HEK293 (cell line): ENCODE measurements around the gene SERTAD3.

Experiments used
- CTCF ChIA-PET: fragments of 350-600 bp; formaldehyde crosslinking; extraction: SDS; loops from one replicate; lab custom pipeline; 2021; ENCODE audit warnings: antibody characterized with exemption; lab: Yijun Ruan, JAX
- POLR2A ChIA-PET: fragments of 300-600 bp; formaldehyde crosslinking; extraction: SDS; loops from one replicate; lab custom pipeline; 2020; ENCODE audit warnings: antibody characterized with exemption, inconsistent platforms; lab: Yijun Ruan, JAX
- H3K27ac ChIP-seq: fragments of 200-500 bp; sonication (Bioruptor generic); 2 replicates; pipeline ENCODE4 v1.5.1; 2014; ENCODE audit warnings: low read depth, low read length, control low read depth, inconsistent platforms; ENCODE audit errors: extremely low read depth
- H3K36me3 ChIP-seq, 2 experiments: fragments of 200-500 bp in 1 of 2; sonication (Bioruptor generic) in 1 of 2; 1 replicate in 1 of 2; 2 replicates in 1 of 2; pipeline ENCODE4 v1.5.1; 2014 to 2017; ENCODE audit warnings: inconsistent platforms in 2 of 2, low read length in 2 of 2; ENCODE audit not compliant: control insufficient read depth in 2 of 2, insufficient read depth in 1 of 2
- H3K4me1 ChIP-seq: fragments of 200-500 bp; sonication (Bioruptor generic); 2 replicates; pipeline ENCODE4 v1.5.1; 2014; ENCODE audit warnings: mild to moderate bottlenecking, low read length, inconsistent platforms; ENCODE audit not compliant: control insufficient read depth, insufficient read depth
- H3K4me3 ChIP-seq: 2 replicates; pipeline ENCODE4 v1.5.1; 2011; ENCODE audit warnings: low read depth, mild to moderate bottlenecking, control low read depth, low read length, moderate library complexity
- H3K9me3 ChIP-seq: fragments of 200-500 bp; sonication (Bioruptor generic); 2 replicates; pipeline ENCODE4 v1.5.1; 2014; ENCODE audit warnings: low read depth, low read length, inconsistent platforms; ENCODE audit not compliant: control insufficient read depth, insufficient read depth
- GLI4 ChIP-seq: fragments of 450-650 bp; formaldehyde crosslinking; IDR thresholded peaks from 2 replicates; pipeline ENCODE4 v1.5.1; 2016; ENCODE audit warnings: missing biosample characterization, missing genetic modification characterization
- SP7 ChIP-seq: fragments of 450-650 bp; formaldehyde crosslinking; IDR thresholded peaks from 2 replicates; pipeline ENCODE4 v1.5.1; 2016; ENCODE audit warnings: missing biosample characterization, missing genetic modification characterization
- ZBTB1 ChIP-seq: fragments of 450-650 bp; formaldehyde crosslinking; IDR thresholded peaks from 2 replicates; pipeline ENCODE4 v1.5.1; 2016; ENCODE audit warnings: missing biosample characterization, missing genetic modification characterization
- ZFP69B ChIP-seq: fragments of 450-650 bp; formaldehyde crosslinking; IDR thresholded peaks from 2 replicates; pipeline ENCODE4 v1.5.1; 2016; ENCODE audit warnings: missing biosample characterization, missing genetic modification characterization
- ZIC2 ChIP-seq: fragments of 450-650 bp; formaldehyde crosslinking; IDR thresholded peaks from 2 replicates; pipeline ENCODE4 v1.5.1; 2016; ENCODE audit warnings: missing biosample characterization, missing genetic modification characterization
- ZNF114 ChIP-seq: fragments of 450-650 bp; formaldehyde crosslinking; IDR thresholded peaks from 2 replicates; pipeline ENCODE4 v1.5.0; 2017; ENCODE audit warnings: missing biosample characterization, missing genetic modification characterization
- ZNF121 ChIP-seq: fragments of 450-650 bp; formaldehyde crosslinking; IDR thresholded peaks from 2 replicates; pipeline ENCODE4 v1.5.1; 2016; ENCODE audit warnings: missing biosample characterization, missing genetic modification characterization
- ZNF239 ChIP-seq: fragments of 450-650 bp; formaldehyde crosslinking; IDR thresholded peaks from 2 replicates; pipeline ENCODE4 v1.5.1; 2016; ENCODE audit warnings: missing biosample characterization, missing genetic modification characterization
- ZNF274 ChIP-seq, 2 experiments: fragments of 200-500 bp in 1 of 2; fragments of 450-650 bp in 1 of 2; sonication (Bioruptor generic) in 1 of 2; formaldehyde crosslinking in 1 of 2; IDR thresholded peaks; 2 replicates each; pipeline versions ENCODE4 v1.5.1 to v1.6.1; 2014 to 2016; ENCODE audit warnings: borderline replicate concordance in 1 of 2, inconsistent platforms in 1 of 2, low read length in 1 of 2, missing biosample characterization in 1 of 2, missing genetic modification characterization in 1 of 2
- ZNF292 ChIP-seq: fragments of 450-650 bp; formaldehyde crosslinking; IDR thresholded peaks from 2 replicates; pipeline ENCODE4 v1.5.1; 2016; ENCODE audit warnings: low read depth, missing biosample characterization, missing genetic modification characterization, borderline replicate concordance
- ZNF302 ChIP-seq: fragments of 450-650 bp; formaldehyde crosslinking; IDR thresholded peaks from 2 replicates; pipeline ENCODE4 v1.5.1; 2016; ENCODE audit warnings: missing biosample characterization, missing genetic modification characterization, low read depth
- ZNF324 ChIP-seq: fragments of 450-650 bp; formaldehyde crosslinking; IDR thresholded peaks from 2 replicates; pipeline ENCODE4 v1.5.1; 2016; ENCODE audit warnings: missing biosample characterization, missing genetic modification characterization
- ZNF37A ChIP-seq: fragments of 450-650 bp; IDR thresholded peaks from 2 replicates; pipeline ENCODE4 v1.5.1; 2018; ENCODE audit warnings: missing biosample characterization, missing genetic modification characterization
- ZNF624 ChIP-seq: fragments of 450-650 bp; formaldehyde crosslinking; IDR thresholded peaks from 2 replicates; pipeline ENCODE4 v1.5.1; 2017; ENCODE audit warnings: missing biosample characterization, missing genetic modification characterization
- ZNF664 ChIP-seq: fragments of 450-650 bp; formaldehyde crosslinking; IDR thresholded peaks from 2 replicates; pipeline ENCODE4 v1.5.1; 2016; ENCODE audit warnings: missing biosample characterization, missing genetic modification characterization
- ZXDB ChIP-seq: fragments of 450-650 bp; formaldehyde crosslinking; IDR thresholded peaks from 2 replicates; pipeline ENCODE4 v1.5.1; 2016; ENCODE audit warnings: missing biosample characterization, missing genetic modification characterization
- TF ChIP-seq, protein P1 (sequence below): fragments of 450-650 bp; formaldehyde crosslinking; IDR thresholded peaks from 2 replicates; pipeline ENCODE4 v1.5.1; 2016; ENCODE audit warnings: missing biosample characterization, missing genetic modification characterization
- TF ChIP-seq, protein P2 (sequence below): fragments of 450-650 bp; formaldehyde crosslinking; IDR thresholded peaks from 2 replicates; pipeline ENCODE4 v1.5.1; 2016; ENCODE audit warnings: missing biosample characterization, missing genetic modification characterization

Gene SERTAD3

DNA sequence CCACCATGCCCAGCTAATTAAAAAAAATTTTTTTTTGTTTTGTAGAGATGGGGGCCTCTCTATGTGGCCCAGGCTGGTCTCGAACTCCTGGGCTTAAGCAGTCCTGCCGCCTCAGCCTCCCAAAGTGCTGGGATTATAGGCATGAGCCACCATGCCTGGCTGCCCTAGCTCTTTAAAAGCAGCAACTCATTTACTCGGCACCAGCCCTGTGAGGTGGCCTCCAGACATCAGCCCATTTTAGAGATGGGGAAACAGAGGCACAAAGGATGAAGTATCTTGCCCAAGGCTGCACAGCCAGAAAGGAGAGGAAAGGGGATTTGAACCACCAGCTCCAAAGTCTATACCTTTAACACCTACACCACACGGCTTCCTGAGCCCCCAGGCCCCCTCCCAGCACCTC is 31.3 kb downstream of the SERTAD3 start:
- no peaks in the 10 kb centered on the region for H3K36me3 ChIP-seq
- no peak overlapping the region for H3K27ac ChIP-seq
- TF ChIP-seq ZNF239 (tag by site-specific recombination) (no peak), ZBTB1 (tag by site-specific recombination) (no peak), GLI4 (tag by site-specific recombination) (no peak), ZNF302 (tag by site-specific recombination) (no peak), ZNF37A (tag by site-specific recombination) (no peak), ZNF324 (no peak), ZNF121 (tag by site-specific recombination) (peak; percentile 55; the same call in 1 of the 2 replicates)
- TF ChIP-seq, protein P1, sequence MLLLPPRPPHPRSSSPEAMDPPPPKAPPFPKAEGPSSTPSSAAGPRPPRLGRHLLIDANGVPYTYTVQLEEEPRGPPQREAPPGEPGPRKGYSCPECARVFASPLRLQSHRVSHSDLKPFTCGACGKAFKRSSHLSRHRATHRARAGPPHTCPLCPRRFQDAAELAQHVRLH = 0 out of 2 replicates have a peak, but pooled peaks have one; percentile 19
- ChIA-PET CTCF (interaction anchor here (0.6 to 4.4 kb wide), 9 partner anchors 8 to 222 kb away, joined by 3 to 37 read pairs (median 3); partner anchors contain the start of gene SERTAD1), POLR2A (interaction anchor here (0.6 to 5.5 kb wide), 7 partner anchors 8 to 137 kb away, joined by 3 to 38 read pairs (median 4); partner anchors contain the start of genes BLVRB, C19orf47, PLD3 and SERTAD1)
- no peak overlapping the region for H3K4me3 ChIP-seq
- H3K9me3 ChIP-seq = no peaks in the 10 kb centered on the region
- peaks cover 8% of the 10 kb centered on the region; the same call in 1 of the 2 replicates for H3K4me1 ChIP-seq

DNA sequence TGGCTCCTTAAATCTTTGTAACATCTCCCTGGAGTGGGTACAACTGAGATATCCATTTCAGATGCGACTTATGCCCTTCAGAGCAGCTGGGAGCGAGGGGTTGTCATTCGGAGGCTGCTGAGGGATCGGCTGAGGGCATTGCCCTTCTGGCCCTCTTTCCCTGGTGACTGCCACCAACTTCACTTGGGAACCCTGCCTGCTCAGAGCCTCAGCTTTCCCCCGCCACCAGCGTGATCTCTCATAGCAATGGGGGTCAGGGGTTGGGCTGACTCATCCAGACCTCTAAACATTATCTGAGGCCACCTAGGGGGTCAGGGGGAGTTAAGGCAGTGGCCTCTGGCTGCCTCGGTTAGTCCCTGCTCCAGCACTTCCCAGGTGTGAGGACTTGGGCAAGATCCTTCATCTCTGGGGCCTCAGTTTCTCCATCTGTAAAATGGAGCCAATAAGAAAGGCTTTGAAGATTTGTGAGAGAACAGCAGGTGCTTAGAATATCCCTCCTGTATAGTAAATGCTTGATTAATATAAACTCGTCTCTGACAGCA is 32.1 kb downstream of the SERTAD3 start:
- ChIA-PET CTCF (interaction anchor here (0.6 to 4.4 kb wide), 7 partner anchors 8 to 223 kb away, joined by 3 to 37 read pairs (median 4); partner anchors contain the start of gene SERTAD1), POLR2A (interaction anchor here (0.6 to 5.5 kb wide), 6 partner anchors 8 to 137 kb away, joined by 3 to 38 read pairs (median 6); partner anchors contain the start of gene SERTAD1)
- TF ChIP-seq ZNF292 (tag by site-specific recombination) (no peak), ZIC2 (tag by site-specific recombination) (peak; percentile 24; the same call in 1 of the 2 replicates), SP7 (tag by site-specific recombination) (no peak), ZXDB (no peak), ZNF274 (IDR thresholded peaks at IDR 0.05; ENCODE audit: low read length) (no peak), ZNF274 (tag by site-specific recombination; IDR thresholded peaks at IDR 0.05; ENCODE audit: borderline replicate concordance) (no peak), ZNF114 (no peak), ZFP69B (tag by site-specific recombination) (no peak), ZNF664 (tag by site-specific recombination) (0 out of 2 replicates have a peak, but pooled peaks have one; percentile 8)

DNA sequence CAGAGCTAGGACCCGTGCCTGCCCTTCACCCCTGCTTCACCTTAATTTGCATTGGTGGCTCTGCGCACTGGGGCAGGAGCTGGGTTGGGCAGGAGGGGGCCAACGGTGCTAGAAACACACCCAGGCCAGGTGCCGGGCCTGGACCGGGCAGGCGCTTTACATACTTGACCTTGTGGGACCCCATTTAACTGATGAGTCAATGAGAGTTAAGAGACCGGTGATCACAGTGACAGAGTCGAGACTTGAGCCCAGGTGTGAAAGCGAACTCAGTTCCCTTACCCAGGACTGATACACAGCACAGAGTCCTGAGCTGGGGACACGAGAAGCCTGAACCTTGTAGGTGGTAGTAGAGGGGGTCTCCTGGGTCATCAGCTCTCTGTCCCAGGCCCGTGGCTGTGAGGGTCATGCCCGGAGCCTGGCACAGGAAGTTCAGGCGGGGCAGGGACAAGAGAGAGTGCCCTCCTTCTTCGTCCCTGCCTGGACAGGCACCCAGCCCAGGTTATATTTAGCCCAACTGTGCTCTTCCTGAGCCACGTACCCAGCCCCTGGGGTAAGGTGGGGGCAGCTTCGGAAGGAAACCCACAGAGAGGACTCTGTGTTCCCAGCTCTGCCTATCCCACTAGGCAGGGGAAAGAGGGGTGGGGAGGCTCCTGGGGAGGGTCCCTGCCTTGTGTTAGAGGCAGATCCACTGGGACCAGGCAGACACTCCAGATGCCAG is 32.9 kb downstream of the SERTAD3 start:
- H3K4me3 ChIP-seq = no peak overlapping the region
- H3K9me3 ChIP-seq = no peaks in the 10 kb centered on the region
- TF ChIP-seq, protein P2, sequence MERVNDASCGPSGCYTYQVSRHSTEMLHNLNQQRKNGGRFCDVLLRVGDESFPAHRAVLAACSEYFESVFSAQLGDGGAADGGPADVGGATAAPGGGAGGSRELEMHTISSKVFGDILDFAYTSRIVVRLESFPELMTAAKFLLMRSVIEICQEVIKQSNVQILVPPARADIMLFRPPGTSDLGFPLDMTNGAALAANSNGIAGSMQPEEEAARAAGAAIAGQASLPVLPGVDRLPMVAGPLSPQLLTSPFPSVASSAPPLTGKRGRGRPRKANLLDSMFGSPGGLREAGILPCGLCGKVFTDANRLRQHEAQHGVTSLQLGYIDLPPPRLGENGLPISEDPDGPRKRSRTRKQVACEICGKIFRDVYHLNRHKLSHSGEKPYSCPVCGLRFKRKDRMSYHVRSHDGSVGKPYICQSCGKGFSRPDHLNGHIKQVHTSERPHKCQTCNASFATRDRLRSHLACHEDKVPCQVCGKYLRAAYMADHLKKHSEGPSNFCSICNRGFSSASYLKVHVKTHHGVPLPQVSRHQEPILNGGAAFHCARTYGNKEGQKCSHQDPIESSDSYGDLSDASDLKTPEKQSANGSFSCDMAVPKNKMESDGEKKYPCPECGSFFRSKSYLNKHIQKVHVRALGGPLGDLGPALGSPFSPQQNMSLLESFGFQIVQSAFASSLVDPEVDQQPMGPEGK (tag by site-specific recombination) = 0 out of 2 replicates have a peak, but pooled peaks have one; percentile 27
- TF ChIP-seq ZNF624 (tag by site-specific recombination) = no peak
- H3K27ac ChIP-seq = no peak overlapping the region
- POLR2A ChIA-PET = interaction anchor here (0.6 to 5.5 kb wide), 5 partner anchors 10 to 51 kb away, joined by 3 to 38 read pairs (median 4); partner anchors contain the start of gene SERTAD1
- H3K4me1 ChIP-seq = no peaks in the 10 kb centered on the region
- CTCF ChIA-PET = interaction anchor here (0.7 to 4.4 kb wide), 4 partner anchors 9 to 53 kb away, joined by 3 to 37 read pairs (median 6); no protein-coding TSS in a partner anchor
- H3K36me3 ChIP-seq = no peaks in the 10 kb centered on the region

More for the DNA sequence above, 32.1 kb downstream of the SERTAD3 start:
- no peak overlapping the region for H3K4me3 ChIP-seq
- no peaks in the 10 kb centered on the region for H3K9me3 ChIP-seq
- H3K27ac ChIP-seq = no peak overlapping the region
- H3K36me3 ChIP-seq = no peaks in the 10 kb centered on the region
- H3K4me1 ChIP-seq = peaks cover 4% of the 10 kb centered on the region; the same call in 1 of the 2 replicates
